Osteoblast (primary cell): Measurements from ENCODE around the gene PIBF1. TPM values are rescaled to one million over a fixed set of nuclear protein-coding genes. Genes with fewer than 3 reads are reported as not detected.

ENCODE experiments used
- DNase-seq: peaks from one replicate; pipeline ENCODE4 v3.0.0; 2011; ENCODE audit warnings: low spot score, mixed read lengths; ENCODE audit not compliant: insufficient read length; ENCODE audit errors: missing footprints
- H2AFZ ChIP-seq: 2 replicates; pipeline ENCODE4 v1.6.0; 2011; ENCODE audit warnings: mild to moderate bottlenecking, low read length
- H3K27ac ChIP-seq: 2 replicates; pipeline ENCODE4 v1.5.1; 2011; ENCODE audit warnings: mild to moderate bottlenecking, low read depth, low read length, moderate library complexity
- H3K27me3 ChIP-seq: 2 replicates; pipeline ENCODE4 v1.6.0; 2012; ENCODE audit warnings: mild to moderate bottlenecking, control low read depth, inconsistent platforms, low read length, moderate library complexity; ENCODE audit not compliant: insufficient read depth
- H3K36me3 ChIP-seq: 2 replicates; pipeline ENCODE4 v1.5.1; 2011; ENCODE audit warnings: mild to moderate bottlenecking, low read length, control low read depth, moderate library complexity; ENCODE audit not compliant: insufficient read depth
- H3K4me1 ChIP-seq: 2 replicates; pipeline ENCODE4 v1.5.1; 2011; ENCODE audit warnings: mild to moderate bottlenecking, low read length, control low read depth, moderate library complexity; ENCODE audit not compliant: insufficient read depth
- H3K4me2 ChIP-seq: 2 replicates; pipeline ENCODE4 v1.6.0; 2011; ENCODE audit warnings: mild to moderate bottlenecking, low read length; ENCODE audit not compliant: insufficient read depth
- H3K4me3 ChIP-seq: fragments of 200-600 bp; sonication (generic); 3 replicates; pipeline ENCODE4 v1.5.1; 2012; ENCODE audit warnings: mild to moderate bottlenecking, low read length, inconsistent platforms; ENCODE audit not compliant: insufficient read depth
- H3K79me2 ChIP-seq: 2 replicates; pipeline ENCODE4 v1.6.0; 2012; ENCODE audit warnings: mild to moderate bottlenecking, low read length, control low read depth, inconsistent platforms; ENCODE audit not compliant: insufficient read depth
- H3K9me3 ChIP-seq: 2 replicates; pipeline ENCODE4 v1.5.1; 2011; ENCODE audit warnings: low read depth, low read length, control low read depth
- H4K20me1 ChIP-seq: 2 replicates; pipeline ENCODE4 v1.6.0; 2012; ENCODE audit warnings: mild to moderate bottlenecking, low read length, control low read depth; ENCODE audit not compliant: insufficient read depth
- CTCF ChIP-seq: IDR thresholded peaks from 2 replicates; pipeline ENCODE4 v1.5.1; 2011; ENCODE audit warnings: mild to moderate bottlenecking, low read depth, low read length, moderate library complexity; ENCODE audit errors: extremely low read depth
- total RNA-seq: library from RNA; depleted of rRNA; stranded (reverse); fragments of >200 nt; gene quantifications from 2 replicates; pipeline ENCODE4 v1.2.3, GENCODE V29; 2012

PIBF1 gene
- total RNA-seq, 1 donor: 19.9 TPM

DNA sequence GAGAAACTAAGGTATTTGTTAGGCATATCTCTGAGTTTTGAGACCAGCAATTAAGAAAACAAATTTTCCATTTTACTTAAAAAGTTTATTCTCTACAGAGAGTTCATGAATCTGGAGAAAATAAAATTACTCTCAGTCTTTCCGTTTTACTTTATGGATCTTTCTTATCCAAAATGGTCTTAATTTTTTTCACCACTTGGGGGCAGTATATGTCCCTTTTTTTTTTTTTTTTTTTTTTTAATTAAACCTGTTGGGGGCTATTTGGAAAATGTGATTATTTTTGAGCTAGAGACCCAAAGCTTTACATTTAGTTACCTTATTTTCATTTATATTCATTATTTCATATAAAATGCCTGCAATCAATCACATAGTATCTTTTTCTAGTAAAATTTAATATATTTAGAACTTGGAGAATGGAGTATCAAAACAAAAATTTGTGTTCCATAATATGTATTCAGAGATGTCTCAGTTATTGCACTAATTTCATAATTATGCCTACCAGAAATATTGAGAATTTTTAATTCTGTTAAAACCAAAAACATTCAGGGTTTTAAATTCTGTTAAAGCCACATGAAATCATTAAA, 27.1 kb downstream of the PIBF1 start:
- peak; percentile 59 for TF ChIP-seq CTCF
- Histone ChIP-seq H3K79me2 (no peaks in the 10 kb centered on the region), H3K36me3 (peaks cover 13% of the 10 kb centered on the region), H3K4me3 (no peak overlapping the region), H3K27me3 (no peaks in the 10 kb centered on the region), H3K9me3 (no peaks in the 10 kb centered on the region), H4K20me1 (peaks cover 3% of the 10 kb centered on the region), H2AFZ (no peak overlapping the region), H3K4me2 (no peak overlapping the region), H3K4me1 (no peaks in the 10 kb centered on the region), H3K27ac (no peak overlapping the region)
- DNase-seq: peak; percentile 8

GRCh38 chr13:72820156-72820897, 38.4 kb downstream of the PIBF1 start:
- Histone ChIP-seq H3K4me2 (no peak overlapping the region), H3K27ac (no peak overlapping the region), H4K20me1 (no peaks in the 10 kb centered on the region), H3K79me2 (no peaks in the 10 kb centered on the region), H3K4me1 (no peaks in the 10 kb centered on the region), H3K9me3 (no peaks in the 10 kb centered on the region), H3K4me3 (no peak overlapping the region), H3K36me3 (peaks cover 7% of the 10 kb centered on the region), H3K27me3 (no peaks in the 10 kb centered on the region), H2AFZ (no peak overlapping the region)
- peak; percentile 78 for DNase-seq
- TF ChIP-seq CTCF: no peak

DNA sequence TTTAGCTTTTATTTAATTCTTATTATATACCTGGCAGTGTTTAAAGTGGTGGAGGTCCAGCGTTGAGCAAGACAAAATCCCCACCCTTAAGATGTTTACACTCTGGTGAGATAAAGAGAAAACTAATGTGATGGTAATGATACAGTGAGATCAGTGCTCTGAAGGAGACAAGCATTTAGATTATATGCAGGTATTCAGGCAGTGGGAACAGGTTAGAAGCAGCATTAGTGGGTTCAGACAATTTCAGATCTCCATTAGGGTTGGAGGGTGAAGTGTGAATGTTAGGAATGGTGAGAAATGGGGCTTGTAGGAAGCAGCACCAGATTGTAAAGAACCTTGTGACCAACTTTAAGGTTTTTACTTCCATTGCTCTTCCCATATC, 39.0 kb downstream of the PIBF1 start:
- DNase-seq: no peak
- Histone ChIP-seq H4K20me1 (no peaks in the 10 kb centered on the region), H3K4me1 (no peaks in the 10 kb centered on the region), H3K27ac (no peak overlapping the region), H3K79me2 (no peaks in the 10 kb centered on the region), H3K36me3 (peaks cover 7% of the 10 kb centered on the region), H3K4me3 (no peak overlapping the region), H3K4me2 (no peak overlapping the region), H2AFZ (no peak overlapping the region), H3K27me3 (no peaks in the 10 kb centered on the region), H3K9me3 (no peaks in the 10 kb centered on the region)
- no peak for TF ChIP-seq CTCF

- Histone ChIP-seq H2AFZ (no peak overlapping the region), H3K27ac (no peak overlapping the region), H3K4me2 (no peak overlapping the region), H3K4me1 (no peaks in the 10 kb centered on the region), H3K36me3 (peaks cover 14% of the 10 kb centered on the region), H4K20me1 (no peaks in the 10 kb centered on the region), H3K4me3 (no peak overlapping the region), H3K79me2 (no peaks in the 10 kb centered on the region), H3K9me3 (no peaks in the 10 kb centered on the region), H3K27me3 (no peaks in the 10 kb centered on the region)
- no peak for DNase-seq
- no peak for TF ChIP-seq CTCF
Measured at GRCh38 chr13:72823081-72823480, 41.1 kb downstream of the PIBF1 start.
